Kidney tubule cell (primary cell): ENCODE measurements around the gene TPSB2.

Experiments used
- DNase-seq: peaks from one replicate; pipeline ENCODE4 v3.0.0-alpha.2; 2018; ENCODE audit warnings: low spot score

The TPSB2 gene

DNA sequence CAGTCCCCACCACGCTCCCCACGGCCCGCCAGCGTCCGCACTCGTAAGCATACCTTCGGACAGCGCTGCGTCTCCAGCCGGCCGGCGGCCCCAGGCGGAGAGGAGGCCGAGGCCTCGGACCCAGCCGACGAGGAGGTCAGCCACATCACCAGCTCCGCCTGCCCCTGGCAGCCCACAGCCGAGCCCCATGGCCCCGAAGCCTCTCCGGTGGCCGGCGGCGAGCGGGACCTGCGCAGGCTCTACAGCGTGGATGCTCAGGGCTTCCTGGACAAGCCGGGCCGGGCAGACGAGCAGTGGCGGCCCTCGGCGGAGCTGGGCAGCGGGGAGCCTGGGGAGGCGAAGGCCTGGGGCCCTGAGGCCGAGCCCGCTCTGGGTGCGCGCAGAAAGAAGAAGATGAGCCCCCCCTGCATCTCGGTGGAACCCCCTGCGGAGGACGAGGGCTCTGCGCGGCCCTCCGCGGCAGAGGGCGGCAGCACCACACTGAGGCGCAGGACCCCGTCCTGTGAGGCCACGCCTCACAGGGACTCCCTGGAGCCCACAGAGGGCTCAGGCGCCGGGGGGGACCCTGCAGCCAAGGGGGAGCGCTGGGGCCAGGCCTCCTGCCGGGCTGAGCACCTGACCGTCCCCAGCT lies 9.8 kb downstream of the TPSB2 start:
- DNase-seq, result no peak

- no peak for DNase-seq
Observed at GRCh38 chr16:1218930-1219611, 10.9 kb downstream of the TPSB2 start.

GRCh38 chr16:1218061-1218929 lies 11.7 kb downstream of the TPSB2 start:
- DNase-seq, result no peak

GRCh38 chr16:1217526-1217925 lies 12.5 kb downstream of the TPSB2 start:
- DNase-seq, result no peak

- DNase-seq, result no peak
Observed at GRCh38 chr16:1216681-1217400, 13.1 kb downstream of the TPSB2 start.

DNA sequence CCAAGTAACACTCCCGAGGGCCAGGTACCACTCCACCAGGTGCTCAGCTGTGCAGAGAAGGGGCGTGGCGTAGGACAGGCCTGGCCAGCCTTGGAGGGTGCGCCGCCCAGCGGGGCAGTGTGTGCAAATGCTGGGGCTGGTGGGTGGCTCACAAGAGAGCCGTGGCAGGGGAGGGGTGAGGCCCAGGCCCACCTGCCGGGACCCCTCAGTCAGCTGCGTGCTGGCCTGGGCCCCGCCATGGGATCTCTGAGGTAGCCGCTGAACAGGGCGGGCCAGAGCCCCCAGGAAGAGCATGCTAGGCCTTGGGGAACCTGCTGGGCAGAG lies 13.7 kb downstream of the TPSB2 start:
- no peak for DNase-seq

DNA sequence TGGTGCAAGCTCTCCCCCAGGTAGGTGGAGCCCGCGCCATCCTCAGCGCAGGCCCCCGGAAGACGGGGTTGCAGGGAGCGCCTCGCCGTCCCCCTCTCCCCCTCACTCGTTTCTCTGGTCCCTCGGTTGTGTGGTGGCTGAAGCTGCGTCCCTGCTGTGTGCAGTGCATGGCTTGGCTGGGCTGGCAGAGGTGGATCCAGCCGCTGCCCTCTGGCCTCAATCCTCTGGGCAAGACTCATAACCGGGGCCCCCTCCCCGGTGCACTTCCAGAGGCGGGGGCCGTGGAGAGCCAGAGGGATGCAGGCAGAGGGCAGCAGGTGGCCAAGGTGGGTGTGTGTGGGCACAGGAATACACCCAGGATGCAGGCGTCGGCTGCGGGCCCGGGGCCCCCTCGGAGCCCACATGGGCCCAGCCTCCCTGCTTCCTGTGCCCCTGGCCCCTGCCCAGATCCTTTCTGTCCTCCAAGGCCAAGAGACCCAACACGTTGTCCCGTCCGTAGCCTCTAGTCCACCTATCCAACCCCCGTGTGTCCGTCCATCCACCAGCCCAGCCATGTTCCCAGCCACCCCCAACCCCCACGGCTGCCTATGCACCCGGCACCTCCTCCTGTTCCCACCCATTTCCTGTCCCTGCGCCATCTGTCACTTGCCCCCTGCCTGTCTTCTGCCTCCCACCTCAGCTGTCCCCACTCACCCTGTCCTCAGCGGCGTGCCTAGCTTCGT lies 14.2 kb downstream of the TPSB2 start:
- DNase-seq, result no peak

DNA sequence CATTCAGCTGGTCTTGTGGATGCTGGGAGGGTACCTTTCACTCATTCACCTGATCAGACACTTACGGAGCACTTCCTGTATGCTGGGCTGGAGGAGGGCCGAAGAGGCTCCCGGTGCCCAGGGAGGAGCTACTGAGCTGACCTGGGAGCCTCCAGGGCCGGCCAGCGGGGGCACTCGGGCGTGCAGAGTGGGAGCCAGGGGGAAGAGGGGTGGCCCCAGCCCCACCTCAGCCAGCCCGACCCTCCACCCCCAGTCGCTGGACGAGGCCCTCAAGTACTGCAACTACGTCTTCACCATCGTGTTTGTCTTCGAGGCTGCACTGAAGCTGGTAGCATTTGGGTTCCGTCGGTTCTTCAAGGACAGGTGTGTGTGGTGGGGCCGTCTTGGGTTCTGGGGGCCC lies 15.3 kb downstream of the TPSB2 start:
- no peak for DNase-seq

GRCh38 chr16:1213796-1214372 lies 16.1 kb downstream of the TPSB2 start:
- no peak for DNase-seq

- DNase-seq, result no peak
Observed at GRCh38 chr16:1213231-1213630, 16.8 kb downstream of the TPSB2 start.

- DNase-seq, result no peak
Observed at GRCh38 chr16:1212616-1213194, 17.3 kb downstream of the TPSB2 start.

- no peak for DNase-seq
Observed at GRCh38 chr16:1211451-1212268, 18.3 kb downstream of the TPSB2 start.

- no peak for DNase-seq
Observed at GRCh38 chr16:1210461-1210860, 19.5 kb downstream of the TPSB2 start.

DNA sequence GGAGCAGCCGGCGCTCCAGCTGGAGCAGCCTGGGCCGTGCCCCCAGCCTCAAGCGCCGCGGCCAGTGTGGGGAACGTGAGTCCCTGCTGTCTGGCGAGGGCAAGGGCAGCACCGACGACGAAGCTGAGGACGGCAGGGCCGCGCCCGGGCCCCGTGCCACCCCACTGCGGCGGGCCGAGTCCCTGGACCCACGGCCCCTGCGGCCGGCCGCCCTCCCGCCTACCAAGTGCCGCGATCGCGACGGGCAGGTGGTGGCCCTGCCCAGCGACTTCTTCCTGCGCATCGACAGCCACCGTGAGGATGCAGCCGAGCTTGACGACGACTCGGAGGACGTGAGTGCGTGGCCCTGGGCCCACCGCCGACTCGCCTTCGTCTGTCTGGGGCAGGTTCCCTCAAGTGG lies 20.9 kb downstream of the TPSB2 start:
- DNase-seq, result no peak

GRCh38 chr16:1208239-1208830 lies 21.6 kb downstream of the TPSB2 start:
- DNase-seq, result no peak

DNA sequence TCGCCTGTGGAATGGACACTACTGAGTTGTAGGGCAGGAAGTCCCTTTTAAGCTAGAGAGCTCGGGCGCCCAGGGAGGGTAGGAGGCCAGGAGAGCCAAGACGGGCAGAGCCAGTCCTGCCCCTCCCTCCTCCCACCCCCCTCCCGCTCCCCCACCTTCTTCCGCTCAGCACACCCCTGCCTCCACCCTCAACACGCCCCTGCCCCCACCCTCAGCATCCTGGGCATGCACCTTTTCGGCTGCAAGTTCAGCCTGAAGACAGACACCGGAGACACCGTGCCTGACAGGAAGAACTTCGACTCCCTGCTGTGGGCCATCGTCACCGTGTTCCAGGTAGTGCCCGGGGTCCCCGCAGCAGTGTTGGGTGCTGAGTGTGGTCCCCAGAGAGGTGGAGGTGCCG lies 23.2 kb downstream of the TPSB2 start:
- no peak for DNase-seq

DNA sequence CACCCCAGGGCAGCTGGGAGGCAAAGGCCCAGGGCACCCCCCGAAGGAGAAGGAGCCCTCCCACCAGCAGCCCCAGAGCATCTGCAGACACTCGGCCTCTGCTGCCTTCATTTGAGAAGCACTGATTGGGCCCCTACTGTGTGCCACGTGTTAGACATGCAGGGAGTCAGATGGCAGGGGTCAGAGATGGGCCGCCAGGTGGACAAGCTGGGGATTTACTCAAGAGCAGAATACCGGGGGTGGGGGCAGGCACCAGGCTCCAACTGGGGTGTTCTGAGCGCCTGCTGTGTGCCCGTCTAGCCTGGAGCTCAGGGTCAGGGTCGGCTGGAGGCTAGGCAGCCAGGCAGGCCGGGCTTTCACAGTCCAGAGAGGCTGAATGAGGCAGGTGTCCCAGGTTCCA lies 23.7 kb downstream of the TPSB2 start:
- no peak for DNase-seq

DNA sequence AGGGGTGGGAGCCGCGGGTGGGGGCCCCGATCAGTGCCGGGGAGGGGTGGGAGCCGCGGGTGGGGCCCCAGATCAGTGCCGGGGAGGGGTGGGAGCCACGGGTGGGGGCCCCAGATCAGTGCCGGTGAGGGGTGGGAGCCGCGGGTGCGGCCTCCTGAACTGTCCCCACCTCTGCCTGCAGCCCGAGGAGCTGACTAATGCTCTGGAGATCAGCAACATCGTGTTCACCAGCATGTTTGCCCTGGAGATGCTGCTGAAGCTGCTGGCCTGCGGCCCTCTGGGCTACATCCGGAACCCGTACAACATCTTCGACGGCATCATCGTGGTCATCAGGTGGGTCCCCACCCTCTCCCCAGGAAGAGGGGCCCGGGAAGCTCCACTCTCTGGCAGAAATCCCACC lies 25.1 kb downstream of the TPSB2 start:
- no peak for DNase-seq

GRCh38 chr16:1202274-1202673 lies 27.7 kb downstream of the TPSB2 start:
- no peak for DNase-seq

DNA sequence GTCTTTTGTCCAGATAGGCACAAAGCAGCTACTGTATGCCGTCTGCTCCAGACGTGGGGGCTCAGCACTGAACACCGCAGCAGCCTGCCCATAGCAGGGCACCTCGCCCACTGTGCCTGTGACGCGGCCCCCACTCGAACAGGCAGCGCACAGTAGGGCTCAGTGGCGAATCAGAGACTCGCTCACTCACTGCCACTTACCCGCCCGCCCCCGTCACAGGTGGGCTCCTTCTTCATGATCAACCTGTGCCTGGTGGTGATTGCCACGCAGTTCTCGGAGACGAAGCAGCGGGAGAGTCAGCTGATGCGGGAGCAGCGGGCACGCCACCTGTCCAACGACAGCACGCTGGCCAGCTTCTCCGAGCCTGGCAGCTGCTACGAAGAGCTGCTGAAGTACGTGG lies 28.5 kb downstream of the TPSB2 start:
- DNase-seq, result no peak
